ENCODE measurements around the gene EDDM3A. TPM values are rescaled to one million over a fixed set of nuclear protein-coding genes. Genes with fewer than 3 reads are reported as not detected.
"Not testable (repeated sequence)": the region's sequence is repeated elsewhere in the genome, so short reads cannot be mapped to it uniquely, and the experiment has no call there.

Gene EDDM3A
- total RNA-seq, 4 donors from 2014 or later: not detected

DNA sequence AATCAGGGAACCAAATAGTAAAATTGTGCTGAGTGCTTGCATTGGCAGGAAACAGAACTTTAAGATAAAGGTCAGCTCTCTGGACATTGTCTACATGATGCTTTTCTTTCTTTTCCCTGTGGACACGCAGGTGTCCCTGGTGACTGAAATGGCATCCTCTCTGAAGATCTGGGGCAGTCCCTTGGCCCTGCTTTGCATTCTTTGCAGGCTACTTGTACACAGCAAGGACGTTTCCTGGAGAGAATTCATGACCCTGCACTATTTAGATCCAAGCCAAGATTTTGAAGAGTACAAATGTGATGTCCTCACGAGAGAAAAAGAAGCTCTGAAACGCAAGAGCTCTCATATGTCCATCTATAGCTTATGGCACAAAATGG, 11.3 kb upstream of the EDDM3A start:
- Histone ChIP-seq H3K27ac (no peak overlapping the region), H3K9me3 (no peaks in the 10 kb centered on the region), H3K4me1 (no peaks in the 10 kb centered on the region), H3K4me3 (no peak overlapping the region), H3K36me3 (no peaks in the 10 kb centered on the region), H3K27me3 (no peaks in the 10 kb centered on the region)
- DNase-seq (no peak), ATAC-seq (no peak)
- TF ChIP-seq POLR2A (IDR thresholded peaks at IDR 0.05): no peak
- TF ChIP-seq, protein P1, sequence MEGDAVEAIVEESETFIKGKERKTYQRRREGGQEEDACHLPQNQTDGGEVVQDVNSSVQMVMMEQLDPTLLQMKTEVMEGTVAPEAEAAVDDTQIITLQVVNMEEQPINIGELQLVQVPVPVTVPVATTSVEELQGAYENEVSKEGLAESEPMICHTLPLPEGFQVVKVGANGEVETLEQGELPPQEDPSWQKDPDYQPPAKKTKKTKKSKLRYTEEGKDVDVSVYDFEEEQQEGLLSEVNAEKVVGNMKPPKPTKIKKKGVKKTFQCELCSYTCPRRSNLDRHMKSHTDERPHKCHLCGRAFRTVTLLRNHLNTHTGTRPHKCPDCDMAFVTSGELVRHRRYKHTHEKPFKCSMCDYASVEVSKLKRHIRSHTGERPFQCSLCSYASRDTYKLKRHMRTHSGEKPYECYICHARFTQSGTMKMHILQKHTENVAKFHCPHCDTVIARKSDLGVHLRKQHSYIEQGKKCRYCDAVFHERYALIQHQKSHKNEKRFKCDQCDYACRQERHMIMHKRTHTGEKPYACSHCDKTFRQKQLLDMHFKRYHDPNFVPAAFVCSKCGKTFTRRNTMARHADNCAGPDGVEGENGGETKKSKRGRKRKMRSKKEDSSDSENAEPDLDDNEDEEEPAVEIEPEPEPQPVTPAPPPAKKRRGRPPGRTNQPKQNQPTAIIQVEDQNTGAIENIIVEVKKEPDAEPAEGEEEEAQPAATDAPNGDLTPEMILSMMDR (IDR thresholded peaks at IDR 0.05 in 4 of 5, conservative IDR thresholded peaks at IDR 0.05 in 1 of 5): no peak
- intact Hi-C loops (cut with DNase I; ENCODE audit: low total_unique reads): no loop called here
- in situ Hi-C loops (cut with MboI; ENCODE audit: low sequenced_read_pairs in 4 of 4): no loop called here

DNA sequence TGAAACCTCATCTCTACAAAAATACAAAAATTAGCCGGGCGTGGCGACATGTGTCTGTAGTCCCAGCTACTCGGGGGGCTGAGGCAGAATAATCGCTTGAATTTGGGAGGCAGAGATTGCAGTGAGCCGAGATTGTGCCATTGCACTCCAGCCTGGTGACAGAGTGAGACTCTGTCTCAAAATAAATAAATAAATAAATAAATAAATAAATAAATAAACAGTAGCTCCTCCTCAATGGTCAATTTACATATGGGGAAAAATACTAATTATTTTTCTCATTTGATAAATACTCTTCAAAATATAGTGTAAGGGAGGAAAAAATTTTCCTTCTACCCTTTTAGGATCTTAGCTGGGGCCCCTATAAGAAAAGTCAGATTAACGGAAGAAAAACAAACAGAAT, 7.4 kb upstream of the EDDM3A start:
- H3K4me3 ChIP-seq; H3K9me3 ChIP-seq; H3K27ac ChIP-seq; DNase-seq; H3K27me3 ChIP-seq; H3K36me3 ChIP-seq; ATAC-seq; intact Hi-C loops (cut with DNase I; ENCODE audit: low total_unique reads); in situ Hi-C loops (cut with MboI; ENCODE audit: low sequenced_read_pairs in 4 of 4); H3K4me1 ChIP-seq: not testable (repeated sequence)

DNA sequence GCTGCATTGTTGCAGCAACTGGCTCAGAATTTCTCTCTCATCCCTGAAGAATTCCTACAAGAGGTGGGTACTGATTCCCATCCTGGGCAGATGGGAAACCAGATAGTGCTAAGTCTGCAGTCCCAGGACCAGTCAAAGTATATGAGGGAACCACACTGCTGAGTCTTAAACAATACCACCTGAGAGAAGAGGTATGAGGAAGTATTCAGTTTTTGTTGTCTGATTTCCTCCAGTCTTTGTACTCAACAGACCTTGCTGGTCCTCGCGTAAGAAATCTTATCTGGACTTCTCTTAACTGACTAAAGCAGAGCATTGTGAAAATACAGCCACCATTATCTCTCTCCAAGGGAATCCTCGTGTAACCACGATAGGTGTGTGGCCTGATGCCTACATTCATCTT, 3.6 kb upstream of the EDDM3A start:
- Histone ChIP-seq H3K27me3 (no peaks in the 10 kb centered on the region), H3K4me1 (no peaks in the 10 kb centered on the region), H3K4me3 (no peak overlapping the region), H3K27ac (no peak overlapping the region), H3K9me3 (no peaks in the 10 kb centered on the region), H3K36me3 (no peaks in the 10 kb centered on the region)
- ATAC-seq (no peak), DNase-seq (no peak)
- TF ChIP-seq POLR2A (IDR thresholded peaks at IDR 0.05): no peak
- TF ChIP-seq, protein P1 (IDR thresholded peaks at IDR 0.05 in 4 of 5, conservative IDR thresholded peaks at IDR 0.05 in 1 of 5): no peak
- intact Hi-C loops (cut with DNase I; ENCODE audit: low total_unique reads) (no loop called here), in situ Hi-C loops (cut with MboI; ENCODE audit: low sequenced_read_pairs in 4 of 4) (no loop called here)

DNA sequence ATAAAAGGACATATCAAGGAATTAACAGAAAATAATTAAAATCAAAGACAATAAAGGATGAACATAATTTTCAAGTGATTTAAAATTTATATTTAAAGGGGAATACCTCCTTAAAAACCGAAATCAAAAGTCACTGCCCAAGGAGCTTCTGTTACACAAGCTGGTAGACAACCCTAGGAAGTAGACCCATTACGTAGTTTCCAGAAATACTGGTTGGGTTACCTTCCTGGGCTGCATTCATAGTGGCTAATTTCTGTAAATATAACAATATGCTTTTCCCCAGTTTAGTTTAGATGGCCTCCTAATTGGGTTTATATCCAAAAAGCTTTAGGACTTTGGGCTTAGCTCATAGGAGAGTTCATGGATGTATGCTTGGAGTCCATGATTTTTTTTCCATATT, 2.1 kb upstream of the EDDM3A start:
- ATAC-seq (no peak), DNase-seq (no peak)
- Histone ChIP-seq H3K4me3 (no peak overlapping the region), H3K27me3 (no peaks in the 10 kb centered on the region), H3K36me3 (no peaks in the 10 kb centered on the region), H3K9me3 (no peaks in the 10 kb centered on the region), H3K4me1 (no peaks in the 10 kb centered on the region), H3K27ac (no peak overlapping the region)
- TF ChIP-seq POLR2A (IDR thresholded peaks at IDR 0.05): no peak
- TF ChIP-seq, protein P1 (IDR thresholded peaks at IDR 0.05 in 4 of 5, conservative IDR thresholded peaks at IDR 0.05 in 1 of 5): no peak
- intact Hi-C loops (cut with DNase I; ENCODE audit: low total_unique reads): no loop called here
- in situ Hi-C loops (cut with MboI; ENCODE audit: low sequenced_read_pairs in 4 of 4): no loop called here

DNA sequence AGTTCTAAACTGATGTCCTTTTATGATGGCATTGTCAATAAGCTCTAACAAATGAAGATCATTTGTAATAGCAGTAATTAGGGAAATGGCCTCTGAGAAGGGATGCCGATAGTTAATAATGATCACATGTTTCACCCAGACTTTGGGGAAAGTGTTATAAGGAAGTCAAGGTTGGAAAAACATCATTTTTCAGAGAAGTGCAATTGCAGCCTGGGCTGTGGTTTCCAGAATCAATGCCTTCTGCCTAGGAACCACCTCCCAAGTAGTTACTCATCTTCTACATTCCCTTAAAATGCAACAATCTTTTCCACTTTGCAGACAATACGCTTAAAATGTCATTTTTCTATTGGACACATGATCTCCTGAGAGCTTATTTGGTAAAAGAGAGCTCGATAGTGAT, 879 bp downstream of the EDDM3A start:
- no peak for ATAC-seq
- in situ Hi-C loops (cut with MboI; ENCODE audit: low sequenced_read_pairs in 4 of 4): no loop called here

More for the DNA sequence above, 879 bp downstream of the EDDM3A start:
- DNase-seq: no peak
- no peak overlapping the region for H3K4me3 ChIP-seq
- no peak overlapping the region for H3K27ac ChIP-seq
- H3K36me3 ChIP-seq: no peaks in the 10 kb centered on the region
- intact Hi-C loops (cut with DNase I; ENCODE audit: low total_unique reads): no loop called here
- H3K4me1 ChIP-seq: no peaks in the 10 kb centered on the region
- H3K27me3 ChIP-seq: no peaks in the 10 kb centered on the region
- H3K9me3 ChIP-seq: no peaks in the 10 kb centered on the region
- no peak for TF ChIP-seq POLR2A (IDR thresholded peaks at IDR 0.05)
- TF ChIP-seq, protein P1 (IDR thresholded peaks at IDR 0.05 in 4 of 5, conservative IDR thresholded peaks at IDR 0.05 in 1 of 5): no peak
